ENCODE data around the gene TXLNB.

Gene TXLNB

GRCh38 chr6:139205843-139206242 is 86.0 kb downstream of the TXLNB start:
- DNase-seq (ENCODE audit: low read depth) = no peak
- no peak overlapping the region for H3K4me3 ChIP-seq (ENCODE audit: low read length)
- TF ChIP-seq, protein P1, sequence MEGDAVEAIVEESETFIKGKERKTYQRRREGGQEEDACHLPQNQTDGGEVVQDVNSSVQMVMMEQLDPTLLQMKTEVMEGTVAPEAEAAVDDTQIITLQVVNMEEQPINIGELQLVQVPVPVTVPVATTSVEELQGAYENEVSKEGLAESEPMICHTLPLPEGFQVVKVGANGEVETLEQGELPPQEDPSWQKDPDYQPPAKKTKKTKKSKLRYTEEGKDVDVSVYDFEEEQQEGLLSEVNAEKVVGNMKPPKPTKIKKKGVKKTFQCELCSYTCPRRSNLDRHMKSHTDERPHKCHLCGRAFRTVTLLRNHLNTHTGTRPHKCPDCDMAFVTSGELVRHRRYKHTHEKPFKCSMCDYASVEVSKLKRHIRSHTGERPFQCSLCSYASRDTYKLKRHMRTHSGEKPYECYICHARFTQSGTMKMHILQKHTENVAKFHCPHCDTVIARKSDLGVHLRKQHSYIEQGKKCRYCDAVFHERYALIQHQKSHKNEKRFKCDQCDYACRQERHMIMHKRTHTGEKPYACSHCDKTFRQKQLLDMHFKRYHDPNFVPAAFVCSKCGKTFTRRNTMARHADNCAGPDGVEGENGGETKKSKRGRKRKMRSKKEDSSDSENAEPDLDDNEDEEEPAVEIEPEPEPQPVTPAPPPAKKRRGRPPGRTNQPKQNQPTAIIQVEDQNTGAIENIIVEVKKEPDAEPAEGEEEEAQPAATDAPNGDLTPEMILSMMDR (IDR thresholded peaks at IDR 0.05; ENCODE audit: insufficient read depth, low read depth, low read length, missing control alignments) = no peak

- no peak for DNase-seq (ENCODE audit: low read depth)
- TF ChIP-seq, protein P1 (IDR thresholded peaks at IDR 0.05; ENCODE audit: insufficient read depth, low read depth, low read length, missing control alignments) = no peak
- no peak overlapping the region for H3K4me3 ChIP-seq (ENCODE audit: low read length)
Measured at GRCh38 chr6:139204978-139205377, 86.8 kb downstream of the TXLNB start.

DNA sequence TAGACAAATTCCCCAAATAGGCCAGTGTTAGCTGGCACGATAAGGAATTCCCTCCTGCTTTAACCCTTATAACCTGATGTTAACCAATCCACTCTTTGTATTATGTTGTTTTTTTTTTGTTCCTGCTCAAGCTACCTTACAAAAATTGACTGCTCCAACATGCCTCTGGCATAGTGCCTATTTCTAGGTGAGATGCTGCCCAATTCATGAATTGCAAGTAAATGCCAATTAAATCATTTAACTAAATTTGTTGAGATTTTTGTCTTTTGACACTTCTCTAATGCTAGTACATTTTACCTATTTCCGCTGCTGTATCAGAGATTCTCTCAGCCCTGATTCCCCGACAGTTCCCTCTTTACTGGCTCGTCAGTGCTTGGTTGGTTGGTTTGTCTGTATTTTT is 90.4 kb downstream of the TXLNB start:
- TF ChIP-seq, protein P1 (IDR thresholded peaks at IDR 0.05; ENCODE audit: insufficient read depth, low read depth, low read length, missing control alignments) = no peak
- no peak overlapping the region for H3K4me3 ChIP-seq (ENCODE audit: low read length)
- no peak for DNase-seq (ENCODE audit: low read depth)

DNA sequence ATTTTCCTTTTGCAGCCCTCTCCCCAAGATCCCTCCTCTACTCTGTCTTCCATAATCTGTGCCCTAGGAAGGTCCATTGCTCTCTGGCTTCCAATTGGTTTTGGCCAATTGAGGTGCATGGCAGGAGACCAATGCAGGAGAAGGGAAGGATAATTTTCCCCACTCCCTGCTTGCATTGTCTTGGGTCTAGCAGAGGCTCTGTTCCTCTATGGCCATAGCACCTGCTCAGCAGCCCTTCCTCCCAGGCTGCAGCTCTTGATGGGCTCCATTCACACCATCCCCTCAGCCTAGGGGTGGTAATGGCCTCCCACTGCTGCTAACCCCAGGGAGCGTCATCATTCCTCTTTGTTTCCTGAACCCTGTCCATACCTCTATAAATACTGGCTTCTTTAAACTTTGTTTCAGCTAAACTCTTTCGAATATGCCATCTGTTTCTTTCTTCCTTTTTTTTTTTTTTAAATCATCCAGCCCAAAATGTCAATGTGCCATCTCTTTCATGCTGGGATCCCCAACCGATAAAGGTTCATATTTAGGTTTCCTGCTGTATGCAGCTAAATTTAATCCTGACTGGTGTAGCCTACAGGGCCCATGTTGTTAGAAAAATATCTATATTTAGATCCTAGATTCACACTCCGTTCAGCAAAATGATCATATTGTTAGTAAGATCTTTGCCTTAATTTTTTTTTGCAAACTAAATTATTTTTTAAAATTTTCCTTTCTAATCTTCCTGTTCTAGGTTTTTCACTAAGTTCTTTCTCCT is 93.1 kb downstream of the TXLNB start:
- H3K4me3 ChIP-seq (ENCODE audit: low read length) = no peak overlapping the region
- DNase-seq (ENCODE audit: low read depth) = no peak
- TF ChIP-seq, protein P1 (IDR thresholded peaks at IDR 0.05; ENCODE audit: insufficient read depth, low read depth, low read length, missing control alignments) = no peak

- H3K4me3 ChIP-seq (ENCODE audit: low read length) = no peak overlapping the region
- peak; percentile 87 for DNase-seq (ENCODE audit: low read depth)
- TF ChIP-seq, protein P1 (IDR thresholded peaks at IDR 0.05; ENCODE audit: insufficient read depth, low read depth, low read length, missing control alignments) = no peak
Measured at GRCh38 chr6:139194740-139195139, 97.1 kb downstream of the TXLNB start.

Measured in epithelial cell of esophagus (primary cell).